Measurements from ENCODE around the gene RPS6KA2.
"Not testable (repeated sequence)": the region's sequence is repeated elsewhere in the genome, so short reads cannot be mapped to it uniquely, and the experiment has no call there.

RPS6KA2 gene

DNA sequence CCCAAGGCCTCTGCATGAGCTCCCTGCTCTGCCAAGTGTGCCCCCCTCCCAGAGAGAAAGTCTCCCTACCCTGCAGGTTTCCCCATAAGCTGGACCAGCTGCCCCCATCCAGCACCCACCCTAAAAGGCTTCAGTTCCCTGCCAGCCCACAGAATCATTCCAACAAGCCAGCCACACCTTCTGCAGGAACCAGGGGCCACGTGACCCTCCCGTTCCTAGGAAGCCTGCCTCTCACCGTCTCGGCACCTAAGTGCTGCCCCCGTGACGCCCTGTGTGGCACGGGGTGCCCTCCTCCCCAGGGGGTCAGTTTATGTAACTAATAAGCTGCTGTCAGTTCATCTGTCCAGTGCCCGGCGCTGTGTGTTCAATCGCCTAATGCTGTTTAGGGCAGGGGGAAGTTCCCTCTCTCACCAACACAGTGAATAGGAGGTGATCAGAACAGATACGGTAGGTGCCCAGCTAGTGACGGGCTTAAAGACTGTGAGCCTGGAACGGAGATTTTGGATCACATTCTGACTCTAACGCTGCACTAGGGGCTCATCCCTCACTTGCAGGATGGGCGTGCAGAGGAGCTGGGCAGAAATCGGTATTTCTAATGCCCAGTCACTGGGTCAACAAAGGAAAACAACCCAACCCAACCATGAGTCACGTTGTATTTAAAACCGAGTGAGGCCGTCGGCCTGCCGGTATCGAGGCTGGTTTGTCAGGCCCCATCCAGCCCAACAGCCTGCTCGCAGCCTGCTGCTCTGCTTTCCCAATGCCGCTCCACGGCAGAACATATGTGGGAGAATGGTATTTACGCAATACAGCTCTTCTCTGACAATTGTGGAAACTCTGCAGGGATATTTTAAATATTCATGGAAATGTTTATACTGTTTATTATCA lies 96.6 kb downstream of the RPS6KA2 start:
- DNase-seq (ENCODE audit: low read depth), result no peak

DNA sequence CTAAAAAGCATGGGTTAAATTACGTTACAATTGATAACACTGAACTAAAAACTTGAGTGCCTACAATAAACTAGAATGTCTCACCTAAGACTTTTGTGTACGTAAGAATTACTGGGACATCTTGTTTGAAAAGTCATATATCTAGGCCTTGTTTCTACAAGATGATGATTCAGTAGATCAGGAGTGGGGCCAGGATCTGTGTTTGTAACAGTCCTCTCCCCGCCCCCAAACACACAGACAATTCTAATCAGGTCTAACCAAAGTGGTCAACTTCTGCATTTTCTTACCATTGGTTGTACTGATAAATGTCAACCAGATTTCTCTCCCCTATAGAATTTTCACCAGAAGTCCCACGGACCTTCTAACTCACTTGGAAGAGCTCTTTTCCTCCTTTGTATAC lies 97.5 kb downstream of the RPS6KA2 start:
- no peak for DNase-seq (ENCODE audit: low read depth)

GRCh38 chr6:166529058-166529457 lies 98.0 kb downstream of the RPS6KA2 start:
- DNase-seq (ENCODE audit: low read depth), result not testable (repeated sequence)

DNA sequence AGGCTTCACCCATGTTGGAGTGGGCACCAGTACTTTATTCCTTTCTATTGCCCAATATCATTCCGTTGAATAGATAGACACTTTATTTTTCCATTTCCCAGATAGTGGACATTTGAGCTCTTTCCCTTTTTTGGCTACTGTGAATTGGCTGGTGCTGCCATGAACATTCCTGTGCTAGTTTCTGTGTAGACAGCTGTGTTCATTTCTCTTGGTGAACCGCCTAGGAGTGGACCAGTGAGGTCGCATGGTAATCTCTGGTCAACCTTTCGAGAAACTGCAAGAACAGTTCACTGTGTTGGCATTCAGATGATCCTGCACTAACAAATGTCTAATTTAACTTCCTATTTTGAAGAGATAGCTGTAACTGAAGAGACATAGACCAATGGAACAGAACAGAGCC lies 99.2 kb downstream of the RPS6KA2 start:
- no peak for DNase-seq (ENCODE audit: low read depth)

- no peak for DNase-seq (ENCODE audit: low read depth)
Measured at GRCh38 chr6:166526937-166527336, 100.1 kb downstream of the RPS6KA2 start.

DNA sequence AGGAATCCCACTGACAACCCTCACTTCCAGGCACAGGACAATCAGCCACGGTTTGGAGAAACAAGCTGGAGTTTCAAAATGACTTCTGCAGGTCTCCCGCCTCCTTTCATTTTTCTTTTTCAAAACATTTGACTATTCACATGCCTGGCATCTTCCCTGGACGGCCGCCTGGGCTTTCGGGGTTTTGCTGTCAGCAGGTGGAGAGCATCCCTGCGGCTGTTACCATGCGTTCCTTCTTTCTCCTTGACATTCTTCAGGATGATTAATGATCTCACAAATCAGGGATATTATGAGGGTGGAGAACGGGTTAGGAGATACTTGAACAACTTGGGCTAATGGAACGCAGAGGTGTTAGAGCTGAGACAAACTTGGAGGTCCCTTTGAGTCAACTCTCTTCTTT lies 101.5 kb downstream of the RPS6KA2 start:
- DNase-seq (ENCODE audit: low read depth), result no peak

- DNase-seq (ENCODE audit: low read depth), result no peak
Measured at GRCh38 chr6:166523782-166524559, 103.1 kb downstream of the RPS6KA2 start.

DNA sequence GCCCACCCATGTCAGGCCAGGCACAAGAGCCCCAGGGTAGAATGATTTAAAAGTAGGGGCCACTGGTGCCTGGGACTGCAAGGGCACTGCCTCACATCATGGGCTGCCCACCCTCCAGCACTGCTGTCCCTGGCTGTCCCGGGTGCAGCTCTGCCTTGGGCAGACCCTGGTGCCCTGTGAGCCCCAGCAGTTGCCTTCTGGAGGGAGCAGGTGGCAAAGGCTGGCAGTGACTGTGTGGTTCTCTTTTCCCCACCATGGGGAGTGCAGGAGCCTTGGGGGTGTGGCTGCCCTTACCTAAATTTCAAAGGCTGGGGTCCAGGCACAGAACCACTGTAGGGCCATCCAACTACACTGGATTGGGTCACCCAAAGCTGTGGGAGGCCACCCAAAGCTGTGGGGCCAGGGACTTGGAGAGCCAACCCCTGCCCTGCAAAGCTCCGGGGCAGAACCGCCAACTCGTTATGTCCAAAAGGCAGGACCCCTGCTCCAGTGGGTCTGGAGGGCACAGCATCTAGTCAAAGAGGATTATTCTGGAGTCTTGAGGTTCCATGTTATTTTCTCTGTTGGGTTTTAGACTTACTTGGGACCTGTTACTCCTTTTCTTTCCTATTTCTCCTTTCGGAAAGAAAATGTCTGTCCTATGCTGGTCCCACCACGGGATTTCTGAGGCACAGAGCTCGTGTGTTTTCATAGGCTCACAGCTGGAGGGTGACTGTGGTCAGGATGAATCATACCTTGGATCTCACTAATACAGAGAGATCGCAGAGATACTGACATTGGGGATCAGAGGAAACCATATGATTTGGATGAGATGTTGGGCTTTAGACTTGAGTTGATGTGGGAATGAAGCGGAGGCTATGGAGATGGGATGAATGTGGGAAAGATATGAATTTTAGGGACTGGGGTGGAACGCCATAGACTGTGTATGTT lies 105.9 kb downstream of the RPS6KA2 start:
- DNase-seq (ENCODE audit: low read depth), result no peak

DNA sequence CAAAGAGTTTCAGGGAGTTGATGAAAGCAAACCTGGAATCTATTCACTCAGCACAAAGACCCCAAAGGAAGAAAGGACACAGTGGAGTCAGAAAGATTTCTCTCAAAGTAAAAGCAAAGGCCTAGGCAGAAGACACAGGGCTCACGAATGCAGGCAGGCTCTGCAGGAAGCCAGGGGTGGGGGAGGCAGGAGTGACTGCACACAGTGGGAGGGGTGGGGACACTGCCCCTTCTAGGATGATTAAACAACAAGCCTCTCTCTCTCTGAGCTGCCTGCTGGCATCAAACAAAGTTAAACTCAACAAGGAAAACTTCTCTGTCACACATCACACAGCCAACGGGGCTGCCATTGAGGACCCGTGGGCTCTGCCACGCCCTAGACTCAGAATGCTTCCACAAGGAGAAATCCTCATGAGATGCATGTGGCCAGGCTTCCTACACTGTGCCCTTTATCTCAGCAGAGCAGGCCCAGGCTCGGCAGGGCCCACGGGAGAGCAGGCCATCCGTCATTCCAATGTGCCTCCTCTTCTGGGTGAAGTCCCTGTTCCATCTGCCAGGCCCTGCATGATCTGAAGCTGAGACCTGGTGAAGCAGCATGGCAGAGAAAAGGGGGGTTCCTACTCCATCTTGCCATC lies 110.7 kb downstream of the RPS6KA2 start:
- no peak for DNase-seq (ENCODE audit: low read depth)

- DNase-seq (ENCODE audit: low read depth), result peak; percentile 43
Measured at GRCh38 chr6:166515072-166515810, 111.8 kb downstream of the RPS6KA2 start.

DNA sequence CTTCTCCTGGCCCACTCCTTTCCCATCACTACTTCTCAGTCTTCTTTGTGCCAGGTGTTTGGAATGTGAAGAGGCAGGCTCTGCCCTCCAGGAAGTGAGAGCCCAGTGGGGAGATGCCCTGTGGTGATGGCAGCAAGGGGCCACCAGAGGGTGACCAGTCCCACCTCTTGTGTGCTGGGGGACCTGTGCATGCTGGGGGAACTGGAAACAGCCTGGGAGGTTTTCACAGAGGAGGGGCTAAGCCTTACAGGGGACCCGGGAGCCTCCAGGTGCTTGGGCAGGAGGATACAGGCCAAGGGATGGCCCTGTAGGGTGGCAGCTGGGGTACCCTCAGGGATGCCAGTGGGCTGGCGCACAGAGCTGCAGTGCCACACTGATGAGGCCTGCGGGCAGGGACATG lies 112.9 kb downstream of the RPS6KA2 start:
- DNase-seq (ENCODE audit: low read depth), result no peak

DNA sequence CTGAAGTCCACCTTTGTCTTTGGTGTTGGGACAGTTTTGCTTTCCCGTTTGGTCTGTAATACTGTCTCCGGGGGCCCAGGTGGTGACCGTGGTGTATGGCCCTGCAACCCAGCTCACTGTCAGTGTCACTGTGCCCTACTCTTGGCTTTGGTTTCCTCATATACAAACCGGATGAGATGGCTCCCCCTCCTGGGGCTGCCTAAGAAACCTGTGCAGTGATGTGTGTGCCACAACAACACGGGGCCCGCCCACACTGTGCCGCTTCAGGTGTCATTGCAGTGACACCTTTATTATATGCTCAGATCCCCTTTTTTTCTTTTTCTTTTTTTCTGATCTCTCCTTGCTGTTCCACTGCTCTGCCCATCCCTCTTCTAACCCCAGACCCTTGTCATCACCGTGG lies 114.5 kb downstream of the RPS6KA2 start:
- DNase-seq (ENCODE audit: low read depth), result no peak

GRCh38 chr6:166511316-166511715 lies 115.7 kb downstream of the RPS6KA2 start:
- DNase-seq (ENCODE audit: low read depth), result no peak

- no peak for DNase-seq (ENCODE audit: low read depth)
Measured at GRCh38 chr6:166509193-166509592, 117.9 kb downstream of the RPS6KA2 start.

DNA sequence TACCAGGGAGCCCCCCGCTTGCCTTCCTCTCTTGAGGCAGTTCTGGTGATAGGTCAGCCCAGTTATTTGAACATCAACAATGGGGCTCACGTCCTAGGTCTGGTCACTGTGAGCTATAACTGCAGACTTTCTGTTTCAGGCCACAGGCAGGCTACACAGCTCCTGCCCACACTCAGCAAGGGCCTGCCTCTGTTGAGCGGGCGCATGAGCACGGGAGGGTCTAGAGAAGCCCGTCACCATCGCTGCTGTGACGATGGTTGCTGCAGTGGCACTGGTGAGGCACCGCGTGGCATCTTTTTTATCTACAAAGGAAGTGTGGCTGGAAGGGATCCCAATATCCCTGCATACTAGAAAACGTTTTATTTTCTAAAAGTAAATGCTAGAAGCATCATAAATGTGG lies 118.3 kb downstream of the RPS6KA2 start:
- DNase-seq (ENCODE audit: low read depth), result no peak

- no peak for DNase-seq (ENCODE audit: low read depth)
Measured at GRCh38 chr6:166507809-166508564, 119.1 kb downstream of the RPS6KA2 start.

DNA sequence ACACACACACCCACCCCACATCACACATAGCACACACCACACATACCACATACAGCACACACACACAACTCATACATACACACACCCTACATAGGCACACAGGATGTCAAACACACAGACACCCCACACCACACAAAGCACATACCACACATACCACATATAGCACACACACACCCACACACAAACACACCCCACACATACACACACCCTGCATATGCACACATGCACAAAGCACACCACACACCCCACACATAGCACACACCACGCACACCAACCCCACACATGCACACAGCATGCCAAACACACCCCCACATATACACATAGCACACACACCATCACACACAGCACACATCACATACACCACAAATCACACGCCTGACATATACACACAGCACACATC lies 119.7 kb downstream of the RPS6KA2 start:
- no peak for DNase-seq (ENCODE audit: low read depth)

GRCh38 chr6:166505133-166505905 lies 121.7 kb downstream of the RPS6KA2 start:
- no peak for DNase-seq (ENCODE audit: low read depth)

- no peak for DNase-seq (ENCODE audit: low read depth)
Measured at GRCh38 chr6:166504100-166504499, 123.0 kb downstream of the RPS6KA2 start.
